WTC11 (cell line): Measurements from ENCODE around the gene PAN3.

Source experiments
- E2F5 ChIP-seq: sonication (generic); formaldehyde crosslinking; IDR thresholded peaks from 2 replicates; pipeline ENCODE4 v1.8.1; 2022; ENCODE audit warnings: mild to moderate bottlenecking, moderate library complexity, missing genetic modification reagents
- MAX ChIP-seq: sonication (generic); formaldehyde crosslinking; IDR thresholded peaks from 2 replicates; pipeline ENCODE4 v1.8.0; 2022; ENCODE audit warnings: mild to moderate bottlenecking, missing genetic modification reagents
- TCF7 ChIP-seq: sonication (generic); formaldehyde crosslinking; IDR thresholded peaks from 2 replicates; pipeline ENCODE4 v1.8.0; 2022; ENCODE audit warnings: mild to moderate bottlenecking, low read depth, missing genetic modification reagents, moderate library complexity
- TF ChIP-seq, protein P1 (sequence below): fragments of 200-600 bp; IDR thresholded peaks from 2 replicates; pipeline ENCODE4 v1.8.0; 2022; ENCODE audit warnings: antibody characterized with exemption

GRCh38 chr13:28171266-28171665 lies 32.9 kb downstream of the PAN3 start:
- TF ChIP-seq, protein P1, sequence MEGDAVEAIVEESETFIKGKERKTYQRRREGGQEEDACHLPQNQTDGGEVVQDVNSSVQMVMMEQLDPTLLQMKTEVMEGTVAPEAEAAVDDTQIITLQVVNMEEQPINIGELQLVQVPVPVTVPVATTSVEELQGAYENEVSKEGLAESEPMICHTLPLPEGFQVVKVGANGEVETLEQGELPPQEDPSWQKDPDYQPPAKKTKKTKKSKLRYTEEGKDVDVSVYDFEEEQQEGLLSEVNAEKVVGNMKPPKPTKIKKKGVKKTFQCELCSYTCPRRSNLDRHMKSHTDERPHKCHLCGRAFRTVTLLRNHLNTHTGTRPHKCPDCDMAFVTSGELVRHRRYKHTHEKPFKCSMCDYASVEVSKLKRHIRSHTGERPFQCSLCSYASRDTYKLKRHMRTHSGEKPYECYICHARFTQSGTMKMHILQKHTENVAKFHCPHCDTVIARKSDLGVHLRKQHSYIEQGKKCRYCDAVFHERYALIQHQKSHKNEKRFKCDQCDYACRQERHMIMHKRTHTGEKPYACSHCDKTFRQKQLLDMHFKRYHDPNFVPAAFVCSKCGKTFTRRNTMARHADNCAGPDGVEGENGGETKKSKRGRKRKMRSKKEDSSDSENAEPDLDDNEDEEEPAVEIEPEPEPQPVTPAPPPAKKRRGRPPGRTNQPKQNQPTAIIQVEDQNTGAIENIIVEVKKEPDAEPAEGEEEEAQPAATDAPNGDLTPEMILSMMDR = no peak
- TF ChIP-seq TCF7 = no peak
- no peak for TF ChIP-seq E2F5 (CRISPR knock-in tag)
- no peak for TF ChIP-seq MAX
